Glomerular visceral epithelial cell (primary cell): ENCODE measurements around the gene RERE.
"Not testable (repeated sequence)": the region's sequence is repeated elsewhere in the genome, so short reads cannot be mapped to it uniquely, and the experiment has no call there.

Experiments used
- DNase-seq: peaks from one replicate; pipeline ENCODE4 v3.0.0-alpha.2; 2016; ENCODE audit errors: extremely low spot score

RERE gene

GRCh38 chr1:8642114-8642513, 175.3 kb downstream of the RERE start:
- DNase-seq = no peak

- no peak for DNase-seq
Measured at GRCh38 chr1:8641377-8641997, 176.0 kb downstream of the RERE start.

- DNase-seq = no peak
Measured at GRCh38 chr1:8640950-8641349, 176.5 kb downstream of the RERE start.

- no peak for DNase-seq
Measured at GRCh38 chr1:8639148-8639547, 178.3 kb downstream of the RERE start.

GRCh38 chr1:8633741-8634501, 183.5 kb downstream of the RERE start:
- DNase-seq = no peak

- no peak for DNase-seq
Measured at GRCh38 chr1:8632102-8632501, 185.3 kb downstream of the RERE start.

- peak; percentile 49 for DNase-seq
Measured at GRCh38 chr1:8631163-8631562, 186.3 kb downstream of the RERE start.

- DNase-seq = no peak
Measured at GRCh38 chr1:8629241-8630091, 188.0 kb downstream of the RERE start.

- DNase-seq = no peak
Measured at GRCh38 chr1:8628606-8629005, 188.8 kb downstream of the RERE start.

GRCh38 chr1:8627728-8628127, 189.7 kb downstream of the RERE start:
- DNase-seq = no peak

GRCh38 chr1:8625981-8626898, 191.2 kb downstream of the RERE start:
- DNase-seq = peak; percentile 94

- DNase-seq = no peak
Measured at GRCh38 chr1:8625491-8625890, 191.9 kb downstream of the RERE start.

- not testable (repeated sequence) for DNase-seq
Measured at GRCh38 chr1:8623651-8624192, 193.7 kb downstream of the RERE start.

GRCh38 chr1:8621785-8622348, 195.6 kb downstream of the RERE start:
- DNase-seq = not testable (repeated sequence)

- DNase-seq = not testable (repeated sequence)
Measured at GRCh38 chr1:8621034-8621582, 196.3 kb downstream of the RERE start.

GRCh38 chr1:8619917-8620502, 197.4 kb downstream of the RERE start:
- not testable (repeated sequence) for DNase-seq

- DNase-seq = not testable (repeated sequence)
Measured at GRCh38 chr1:8619419-8619818, 198.0 kb downstream of the RERE start.

GRCh38 chr1:8616791-8617190, 200.6 kb downstream of the RERE start:
- DNase-seq = peak; percentile 86

- not testable (repeated sequence) for DNase-seq
Measured at GRCh38 chr1:8611634-8612515, 205.6 kb downstream of the RERE start.
